HG02884 (cell line): ENCODE results near the gene MSANTD4.
"Not testable (repeated sequence)": the region's sequence is repeated elsewhere in the genome, so short reads cannot be mapped to it uniquely, and the experiment has no call there.

ENCODE experiments used
- ATAC-seq: cut with Tn5 transposase; IDR thresholded peaks from one replicate; pipeline ENCODE4 v1.9.1; 2021; ENCODE audit warnings: mild to moderate bottlenecking, moderate library complexity; ENCODE audit not compliant: unreplicated experiment

Gene MSANTD4

DNA sequence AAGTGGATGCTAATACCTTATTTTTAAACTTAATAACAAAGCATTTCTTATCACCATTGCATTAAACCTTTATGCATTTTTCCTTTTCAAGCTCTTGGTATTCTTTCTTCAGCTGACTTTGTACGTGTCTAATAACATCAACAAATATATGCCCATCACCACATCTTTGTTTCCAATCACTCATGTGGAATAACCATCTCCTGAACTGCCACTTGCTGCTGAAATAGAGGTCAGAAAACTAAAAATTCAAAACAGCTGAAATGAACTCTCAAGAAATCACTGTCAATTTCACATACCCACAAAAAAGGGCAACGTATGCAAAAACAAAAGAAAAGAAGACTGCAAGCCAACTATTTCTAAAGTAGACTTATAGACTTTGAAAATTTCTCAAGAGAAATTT lies 7.4 kb downstream of the MSANTD4 start:
- no peak for ATAC-seq

DNA sequence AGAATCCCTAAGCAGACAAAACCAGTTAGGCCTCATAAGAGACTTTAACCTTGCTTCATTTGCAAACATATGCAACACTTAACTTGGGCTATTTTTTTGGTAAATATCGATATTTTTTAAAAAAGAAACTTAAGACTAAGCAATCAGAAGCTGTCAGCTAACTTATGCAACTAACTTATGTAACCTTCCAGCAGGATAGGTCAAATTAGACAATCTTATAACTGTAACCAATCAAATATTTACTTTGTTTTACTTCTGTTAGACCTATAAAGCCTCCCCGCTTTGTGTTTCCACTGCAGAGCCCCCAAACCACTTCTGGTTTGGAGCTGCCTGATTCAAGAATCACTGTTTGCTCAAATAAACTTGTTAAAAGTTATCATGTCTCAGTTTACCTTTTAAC lies 8.0 kb downstream of the MSANTD4 start:
- no peak for ATAC-seq

- no peak for ATAC-seq
Measured at GRCh38 chr11:106012744-106013143, 9.3 kb downstream of the MSANTD4 start.

DNA sequence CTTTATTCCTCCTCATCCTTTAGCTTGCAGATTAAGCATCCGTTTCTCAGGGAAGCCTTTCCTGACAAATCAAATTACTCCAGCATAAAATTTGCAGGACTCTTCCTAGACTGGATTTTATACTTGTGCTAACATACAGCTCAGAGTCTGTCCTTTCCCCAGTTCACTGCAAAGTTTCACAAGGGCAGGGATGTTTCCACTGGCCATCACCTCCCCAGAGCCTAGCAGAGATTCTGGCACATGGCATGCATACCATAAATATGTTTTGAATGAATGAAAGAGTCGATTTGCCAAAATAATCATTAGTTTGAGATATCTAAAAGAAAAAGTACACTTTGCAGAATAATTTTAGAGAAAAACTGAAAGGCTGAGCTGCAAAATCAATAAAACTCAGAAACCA lies 10.6 kb downstream of the MSANTD4 start:
- no peak for ATAC-seq

- not testable (repeated sequence) for ATAC-seq
Measured at GRCh38 chr11:106003094-106003493, 18.9 kb downstream of the MSANTD4 start.

DNA sequence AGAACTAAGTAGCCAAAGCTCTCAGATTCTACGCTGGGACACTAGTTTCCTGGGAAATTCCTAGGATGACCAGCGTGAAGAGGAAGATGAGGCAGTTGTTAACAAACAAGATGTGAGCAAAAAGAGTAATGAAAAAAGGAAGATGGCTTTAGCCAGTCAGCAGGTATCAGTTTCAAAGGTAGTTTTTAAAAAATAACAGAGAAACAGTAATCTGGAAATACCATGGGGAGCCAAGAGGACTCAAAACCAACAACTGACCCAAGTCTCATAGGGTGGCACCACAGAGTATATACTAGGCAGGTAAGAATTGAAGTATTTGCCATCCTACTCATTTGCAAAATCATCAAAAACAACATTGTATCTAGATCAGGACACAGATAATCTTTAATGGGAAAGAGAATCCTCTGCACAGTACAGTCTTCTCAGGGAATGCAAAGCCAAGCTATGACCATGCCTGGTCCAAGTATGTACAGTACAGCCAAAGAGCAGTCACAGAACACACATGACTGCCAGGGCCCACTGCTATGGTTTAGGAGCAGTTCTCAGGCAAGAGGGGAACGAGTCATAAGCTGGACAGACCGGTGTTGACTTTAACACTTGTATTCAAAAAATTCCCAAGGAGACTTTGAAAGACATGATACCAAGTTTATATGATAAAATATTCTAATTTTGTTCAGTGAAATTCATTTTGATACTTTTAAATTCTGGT lies 20.6 kb downstream of the MSANTD4 start:
- peak; percentile 58 for ATAC-seq

GRCh38 chr11:105991888-105992287 lies 30.2 kb downstream of the MSANTD4 start:
- ATAC-seq, result no peak

DNA sequence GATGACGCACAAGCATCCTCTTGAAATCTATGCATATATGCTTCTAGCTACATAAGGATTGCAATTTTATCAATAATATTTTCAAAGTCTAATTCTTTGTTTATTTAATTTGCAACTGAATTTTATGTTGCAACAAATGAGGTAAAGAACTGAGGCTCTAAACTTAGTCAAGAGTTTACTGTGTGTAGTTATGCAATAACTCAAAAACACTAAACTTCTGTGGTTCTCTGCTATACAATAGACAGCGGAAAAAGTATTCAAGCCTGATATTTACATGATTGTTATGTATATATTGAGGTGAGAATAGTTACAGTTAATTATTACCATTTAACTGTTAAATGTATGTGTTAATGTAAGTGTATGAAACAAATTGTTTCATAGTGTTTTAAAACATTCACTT lies 32.9 kb downstream of the MSANTD4 start:
- no peak for ATAC-seq

GRCh38 chr11:105988197-105988596 lies 33.8 kb downstream of the MSANTD4 start:
- ATAC-seq, result no peak

DNA sequence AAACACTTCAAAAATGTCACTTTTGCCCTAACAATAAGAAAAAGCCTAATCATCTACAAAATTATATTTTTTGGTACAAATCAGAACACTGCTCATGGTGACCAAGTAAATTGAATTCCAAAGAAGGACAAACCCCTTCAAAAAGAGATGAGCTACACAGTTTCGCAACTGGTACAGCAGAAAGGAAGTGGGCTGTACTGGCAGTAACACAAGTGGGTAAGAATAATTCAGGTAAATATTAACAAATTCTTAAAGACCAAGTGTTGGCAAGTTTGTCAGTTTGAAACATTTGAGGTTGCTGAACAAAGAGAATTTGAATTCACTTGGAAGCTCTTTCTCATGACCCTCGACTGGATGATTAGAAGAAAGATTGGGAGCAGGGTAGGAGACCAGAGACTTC lies 35.5 kb downstream of the MSANTD4 start:
- ATAC-seq, result no peak

GRCh38 chr11:105979997-105980703 lies 41.9 kb downstream of the MSANTD4 start:
- ATAC-seq, result no peak

- no peak for ATAC-seq
Measured at GRCh38 chr11:105975128-105975527, 46.9 kb downstream of the MSANTD4 start.

- ATAC-seq, result no peak
Measured at GRCh38 chr11:105969756-105970155, 52.3 kb downstream of the MSANTD4 start.

DNA sequence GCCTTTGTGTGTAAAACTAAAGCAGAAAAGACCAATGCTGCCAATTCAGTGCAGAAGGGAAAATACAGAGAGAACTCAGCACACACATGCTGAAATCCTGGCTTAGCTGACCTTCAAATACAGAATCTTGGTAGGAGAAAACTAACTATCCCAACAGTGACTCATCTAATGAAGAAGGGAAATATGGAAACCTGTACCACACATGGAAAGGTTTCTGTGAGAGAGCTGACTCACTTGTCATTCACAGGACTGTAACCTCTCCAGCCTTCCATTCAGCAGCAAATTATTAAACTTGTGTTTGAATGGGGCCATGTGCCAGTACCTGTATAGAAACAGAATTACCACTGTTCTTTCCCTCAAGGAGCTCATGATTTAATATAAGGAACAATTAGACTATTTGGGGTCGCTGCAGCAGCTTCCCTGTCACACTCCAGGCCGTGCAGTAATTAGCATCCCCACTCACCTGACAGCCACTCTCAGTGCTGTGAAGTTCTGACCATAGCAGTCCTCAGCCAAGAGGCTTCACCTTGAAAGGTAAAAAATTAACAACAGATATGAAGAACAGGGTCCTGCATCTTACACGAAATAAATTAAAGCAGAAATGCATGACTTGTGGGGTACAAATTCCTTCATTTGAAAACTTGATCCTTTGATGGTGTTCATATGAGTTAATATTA lies 53.9 kb downstream of the MSANTD4 start:
- ATAC-seq, result no peak

- ATAC-seq, result no peak
Measured at GRCh38 chr11:105960252-105961245, 61.5 kb downstream of the MSANTD4 start.
